ENCODE results near the gene TMEM132D. TPM values are rescaled to one million over a fixed set of nuclear protein-coding genes. Genes with fewer than 3 reads are reported as not detected.

Gene TMEM132D
- total and polyA plus RNA-seq, 2 of the 4 experiments (the other 2 are of a cell fraction): not detected

GRCh38 chr12:129870136-129870535, 33.7 kb downstream of the TMEM132D start:
- H2AK9ac ChIP-seq (replicated peaks; ENCODE audit: low read depth, low read length, poor library complexity): no peak overlapping the region
- H2AFZ ChIP-seq (replicated peaks; ENCODE audit: low read length, poor library complexity): no peak overlapping the region
- ChIA-PET POLR2A (ENCODE audit: unreplicated experiment) (no interaction called here), CTCF (no interaction called here)
- H3K4ac ChIP-seq (ENCODE audit: low read depth, low read length): no peak overlapping the region
- H3K14ac ChIP-seq (replicated peaks; ENCODE audit: low read depth, low read length): no peak overlapping the region
- H2BK120ac ChIP-seq (ENCODE audit: low read depth, low read length): no peak overlapping the region
- intact Hi-C loops (cut with micrococcal nuclease) (no loop called here), in situ Hi-C loops (cut with MboI; ENCODE audit: low sequenced_read_pairs) (no loop called here), dilution Hi-C loops (cut with HindIII; ENCODE audit: low sequenced_read_pairs, unreplicated experiment) (no loop called here)
- no peak overlapping the region for H3K56ac ChIP-seq (ENCODE audit: extremely low read depth, insufficient read depth, low read length)
- TF ChIP-seq FOS (IDR thresholded peaks at IDR 0.05; ENCODE audit: low read depth, low read length) (no peak), BHLHE40 (IDR thresholded peaks at IDR 0.05; ENCODE audit: low read depth, low read length) (no peak), NFE2L2 (IDR thresholded peaks at IDR 0.05; ENCODE audit: low read depth, low read length) (no peak), USF2 (IDR thresholded peaks at IDR 0.05; ENCODE audit: low read depth, low read length) (no peak), RFX5 (IDR thresholded peaks at IDR 0.05; ENCODE audit: low read depth, low read length) (no peak), CHD1 (IDR thresholded peaks at IDR 0.05; ENCODE audit: low read depth, low read length) (no peak), ELK1 (IDR thresholded peaks at IDR 0.05; ENCODE audit: borderline replicate concordance, low read depth, low read length) (no peak), RAD21 (IDR thresholded peaks at IDR 0.05; ENCODE audit: low read length) (no peak), POLR2A (IDR thresholded peaks at IDR 0.05; ENCODE audit: low read depth, low read length) (no peak), MXI1 (IDR thresholded peaks at IDR 0.05; ENCODE audit: borderline replicate concordance, low read depth, low read length) (no peak), SMC3 (IDR thresholded peaks at IDR 0.05; ENCODE audit: low read depth, low read length) (no peak), MAZ (IDR thresholded peaks at IDR 0.05; ENCODE audit: borderline replicate concordance, low read depth, low read length) (no peak), CTCF (conservative IDR thresholded peaks at IDR 0.05; ENCODE audit: low read depth, low read length) (no peak), MAFK (IDR thresholded peaks at IDR 0.05; ENCODE audit: low read depth, low read length) (no peak), RCOR1 (IDR thresholded peaks at IDR 0.05; ENCODE audit: insufficient replicate concordance, low read length) (no peak), CEBPB (IDR thresholded peaks at IDR 0.05; ENCODE audit: low read depth, low read length) (no peak)
- H3K36me3 ChIP-seq (ENCODE audit: control insufficient read depth, insufficient read depth, low read length): no peaks in the 10 kb centered on the region
- no peak overlapping the region for H2BK5ac ChIP-seq (ENCODE audit: low read depth, low read length, poor library complexity, severe bottlenecking)
- no peak overlapping the region for H3K9ac ChIP-seq (ENCODE audit: low read depth, low read length)
- DNase-seq (no peak), ATAC-seq (ENCODE audit: low read depth) (no peak)
- H2BK15ac ChIP-seq (ENCODE audit: low read depth, low read length): no peak overlapping the region
- H3K27ac ChIP-seq (ENCODE audit: insufficient read depth, low read length): no peak overlapping the region
- no peaks in the 10 kb centered on the region for H3K9me1 ChIP-seq (ENCODE audit: insufficient read depth, low read length)
- H4K20me1 ChIP-seq (ENCODE audit: insufficient read depth, low read length): no peaks in the 10 kb centered on the region
- H3K4me2 ChIP-seq (ENCODE audit: low read depth, low read length): no peak overlapping the region
- BruUV-seq (replicated peaks): no TSS peak
- H3K4me3 ChIP-seq (ENCODE audit: insufficient read depth, low read depth, low read length): no peak overlapping the region
- no peak overlapping the region for H2AK5ac ChIP-seq (ENCODE audit: low read depth, low read length)
- no peak overlapping the region for H2BK20ac ChIP-seq (ENCODE audit: low read depth, low read length)
- no peak overlapping the region for H4K8ac ChIP-seq (ENCODE audit: low read depth in 2 of 2, low read length in 2 of 2)
- WGBS, 2 experiments (ENCODE audit: extremely low coverage in 2 of 2, insufficient read length in 1 of 2): no CpG with 5 or more reads among the region's 2 CpGs
- H3K23ac ChIP-seq (ENCODE audit: low read depth, low read length): no peak overlapping the region
- H4K91ac ChIP-seq (ENCODE audit: insufficient read depth, low read depth, low read length): no peak overlapping the region
- no peak overlapping the region for H4K5ac ChIP-seq (ENCODE audit: low read depth, low read length)
- H3K18ac ChIP-seq (ENCODE audit: low read depth, low read length): no peak overlapping the region
- peaks cover 28% of the 10 kb centered on the region for H3K9me3 ChIP-seq (ENCODE audit: control insufficient read depth, insufficient read depth, low read length)
- H3K4me1 ChIP-seq (ENCODE audit: control insufficient read depth, insufficient read depth, low read length): no peaks in the 10 kb centered on the region
- no peaks in the 10 kb centered on the region for H3K27me3 ChIP-seq (ENCODE audit: control insufficient read depth, insufficient read depth, low read length)
- H3K79me1 ChIP-seq (ENCODE audit: low read depth in 1 of 2, low read length in 2 of 2): no peaks in the 10 kb centered on the region
